ENCODE results near the gene TNFSF15. TPM values are rescaled to one million over a fixed set of nuclear protein-coding genes. Genes with fewer than 3 reads are reported as not detected.

The TNFSF15 gene
- total and polyA plus RNA-seq, 2 experiments from 2014 or later = under 0.01 TPM; not detected in 1

- peaks cover 39% of the 10 kb centered on the region for H3K4me1 ChIP-seq (ENCODE audit: insufficient read depth)
- H3K36me3 ChIP-seq (ENCODE audit: low read depth) = no peaks in the 10 kb centered on the region
- H3K27me3 ChIP-seq (replicated peaks; ENCODE audit: insufficient read depth) = no peaks in the 10 kb centered on the region
- no peak overlapping the region for H3K27ac ChIP-seq
- no peak overlapping the region for H3K9ac ChIP-seq
- no peaks in the 10 kb centered on the region for H3K79me2 ChIP-seq (ENCODE audit: insufficient read depth)
- H3K4me3 ChIP-seq = no peak overlapping the region
- no peaks in the 10 kb centered on the region for H4K20me1 ChIP-seq (ENCODE audit: insufficient read depth)
- H2AFZ ChIP-seq = no peak overlapping the region
- no peak for TF ChIP-seq EZH2phosphoT487 (IDR thresholded peaks at IDR 0.05; ENCODE audit: insufficient read depth, low read depth)
- TF ChIP-seq EZH2 (IDR thresholded peaks at IDR 0.05; ENCODE audit: insufficient read depth, poor library complexity, severe bottlenecking) = no peak
- no peaks in the 10 kb centered on the region for H3K9me2 ChIP-seq (ENCODE audit: insufficient read depth)
- H3K9me3 ChIP-seq (ENCODE audit: low read depth) = no peaks in the 10 kb centered on the region
- H3F3A ChIP-seq (ENCODE audit: insufficient read depth) = peaks cover 28% of the 10 kb centered on the region
- DNase-seq = no peak
- WGBS, 2 experiments (ENCODE audit: low coverage in 1 of 2, low lambda C conversion rate in 2 of 2, missing lambda C conversion rate in 2 of 2) = 95% methylated on average over 4 of the region's 4 CpGs
- H3K4me2 ChIP-seq (ENCODE audit: unreplicated experiment) = no peak overlapping the region
- in situ Hi-C loops (cut with MboI) = no loop called here
These were observed 41.9 kb upstream of the TNFSF15 start for GRCh38 chr9:114847492-114848417.

GRCh38 chr9:114845373-114845772 is 39.5 kb upstream of the TNFSF15 start:
- no peak for DNase-seq
- in situ Hi-C loops (cut with MboI) = no loop called here
- TF ChIP-seq EZH2 (IDR thresholded peaks at IDR 0.05; ENCODE audit: insufficient read depth, poor library complexity, severe bottlenecking) (no peak), EZH2phosphoT487 (IDR thresholded peaks at IDR 0.05; ENCODE audit: insufficient read depth, low read depth) (no peak)
- Histone ChIP-seq H3K9ac (no peak overlapping the region), H3F3A (ENCODE audit: insufficient read depth) (peaks cover 8% of the 10 kb centered on the region; the same call in 1 of the 2 replicates), H3K27me3 (replicated peaks; ENCODE audit: insufficient read depth) (no peaks in the 10 kb centered on the region), H3K9me2 (ENCODE audit: insufficient read depth) (peaks cover 7% of the 10 kb centered on the region; the same call in 1 of the 2 replicates), H3K4me2 (ENCODE audit: unreplicated experiment) (no peak overlapping the region), H3K36me3 (ENCODE audit: low read depth) (no peaks in the 10 kb centered on the region), H3K27ac (no peak overlapping the region), H3K9me3 (ENCODE audit: low read depth) (no peaks in the 10 kb centered on the region), H3K4me3 (no peak overlapping the region), H2AFZ (no peak overlapping the region), H4K20me1 (ENCODE audit: insufficient read depth) (no peaks in the 10 kb centered on the region), H3K79me2 (ENCODE audit: insufficient read depth) (no peaks in the 10 kb centered on the region), H3K4me1 (ENCODE audit: insufficient read depth) (peaks cover 16% of the 10 kb centered on the region)
- WGBS, 2 experiments (ENCODE audit: low coverage in 1 of 2, low lambda C conversion rate in 2 of 2, missing lambda C conversion rate in 2 of 2) = 90 to 94% methylated on average over 5 of the region's 5 CpGs

- Histone ChIP-seq H4K20me1 (ENCODE audit: insufficient read depth) (no peaks in the 10 kb centered on the region), H3K4me3 (no peak overlapping the region), H3K9ac (no peak overlapping the region), H3K4me2 (ENCODE audit: unreplicated experiment) (no peak overlapping the region), H3K4me1 (ENCODE audit: insufficient read depth) (peaks cover 10% of the 10 kb centered on the region), H3K9me3 (ENCODE audit: low read depth) (no peaks in the 10 kb centered on the region), H3F3A (ENCODE audit: insufficient read depth) (0 out of 2 replicates have a peak, but pooled peaks cover 2% of the 10 kb centered on the region), H3K27me3 (replicated peaks; ENCODE audit: insufficient read depth) (no peaks in the 10 kb centered on the region), H2AFZ (no peak overlapping the region), H3K79me2 (ENCODE audit: insufficient read depth) (no peaks in the 10 kb centered on the region), H3K27ac (no peak overlapping the region), H3K36me3 (ENCODE audit: low read depth) (no peaks in the 10 kb centered on the region), H3K9me2 (ENCODE audit: insufficient read depth) (peaks cover 7% of the 10 kb centered on the region; the same call in 1 of the 2 replicates)
- TF ChIP-seq EZH2 (IDR thresholded peaks at IDR 0.05; ENCODE audit: insufficient read depth, poor library complexity, severe bottlenecking) = no peak
- TF ChIP-seq EZH2phosphoT487 (IDR thresholded peaks at IDR 0.05; ENCODE audit: insufficient read depth, low read depth) = no peak
- in situ Hi-C loops (cut with MboI) = no loop called here
- no peak for DNase-seq
- 77 to 83% methylated on average over 3 of the region's 3 CpGs for WGBS, 2 experiments (ENCODE audit: low coverage in 1 of 2, low lambda C conversion rate in 2 of 2, missing lambda C conversion rate in 2 of 2)
These were observed 38.9 kb upstream of the TNFSF15 start for GRCh38 chr9:114844766-114845165.

GRCh38 chr9:114837923-114838322 is 32.1 kb upstream of the TNFSF15 start:
- Histone ChIP-seq H2AFZ (no peak overlapping the region), H4K20me1 (ENCODE audit: insufficient read depth) (no peaks in the 10 kb centered on the region), H3K79me2 (ENCODE audit: insufficient read depth) (no peaks in the 10 kb centered on the region), H3K27ac (no peak overlapping the region), H3K9me2 (ENCODE audit: insufficient read depth) (peaks cover 7% of the 10 kb centered on the region; the same call in 1 of the 2 replicates), H3K27me3 (replicated peaks; ENCODE audit: insufficient read depth) (no peaks in the 10 kb centered on the region), H3K4me1 (ENCODE audit: insufficient read depth) (no peaks in the 10 kb centered on the region), H3K4me2 (ENCODE audit: unreplicated experiment) (no peak overlapping the region), H3K4me3 (no peak overlapping the region), H3K9me3 (ENCODE audit: low read depth) (no peaks in the 10 kb centered on the region), H3K36me3 (ENCODE audit: low read depth) (no peaks in the 10 kb centered on the region), H3K9ac (no peak overlapping the region), H3F3A (ENCODE audit: insufficient read depth) (peaks cover 9% of the 10 kb centered on the region; the same call in 1 of the 2 replicates)
- DNase-seq = peak; percentile 59
- in situ Hi-C loops (cut with MboI) = no loop called here
- TF ChIP-seq EZH2 (IDR thresholded peaks at IDR 0.05; ENCODE audit: insufficient read depth, poor library complexity, severe bottlenecking) = no peak
- no peak for TF ChIP-seq EZH2phosphoT487 (IDR thresholded peaks at IDR 0.05; ENCODE audit: insufficient read depth, low read depth)

Measured in GM23248 (cell line).